HUES6 (cell line): ENCODE data around the gene CPB2.

Experiments
- H3K27ac ChIP-seq: 2 replicates; pipeline ENCODE4 v1.7.0; 2013; ENCODE audit warnings: low read depth, mild to moderate bottlenecking, low read length, inconsistent platforms
- H3K27me3 ChIP-seq: 2 replicates; pipeline ENCODE4 v1.6.1; 2013; ENCODE audit warnings: low read length; ENCODE audit not compliant: control insufficient read depth, insufficient read depth
- H3K36me3 ChIP-seq: 2 replicates; pipeline ENCODE4 v1.6.1; 2013; ENCODE audit warnings: low read length; ENCODE audit not compliant: control insufficient read depth, insufficient read depth
- H3K4me1 ChIP-seq: 2 replicates; pipeline ENCODE4 v1.6.1; 2013; ENCODE audit warnings: low read length; ENCODE audit not compliant: control insufficient read depth, insufficient read depth
- H3K4me3 ChIP-seq: 2 replicates; pipeline ENCODE4 v1.5.1; 2013; ENCODE audit warnings: low read depth, low read length
- H3K9ac ChIP-seq: one replicate; pipeline ENCODE4 v1.6.1; 2013; ENCODE audit warnings: mild to moderate bottlenecking, low read length
- H3K9me3 ChIP-seq: 2 replicates; pipeline ENCODE4 v1.6.1; 2013; ENCODE audit warnings: low read depth, low read length; ENCODE audit not compliant: control insufficient read depth, insufficient read depth

The CPB2 gene

GRCh38 chr13:46071590-46072249 is 33.1 kb downstream of the CPB2 start:
- H3K9ac ChIP-seq, result no peak overlapping the region
- no peaks in the 10 kb centered on the region for H3K4me1 ChIP-seq
- H3K9me3 ChIP-seq, result no peaks in the 10 kb centered on the region
- H3K27ac ChIP-seq, result no peak overlapping the region
- H3K4me3 ChIP-seq, result no peak overlapping the region
- no peaks in the 10 kb centered on the region for H3K27me3 ChIP-seq
- no peaks in the 10 kb centered on the region for H3K36me3 ChIP-seq

DNA sequence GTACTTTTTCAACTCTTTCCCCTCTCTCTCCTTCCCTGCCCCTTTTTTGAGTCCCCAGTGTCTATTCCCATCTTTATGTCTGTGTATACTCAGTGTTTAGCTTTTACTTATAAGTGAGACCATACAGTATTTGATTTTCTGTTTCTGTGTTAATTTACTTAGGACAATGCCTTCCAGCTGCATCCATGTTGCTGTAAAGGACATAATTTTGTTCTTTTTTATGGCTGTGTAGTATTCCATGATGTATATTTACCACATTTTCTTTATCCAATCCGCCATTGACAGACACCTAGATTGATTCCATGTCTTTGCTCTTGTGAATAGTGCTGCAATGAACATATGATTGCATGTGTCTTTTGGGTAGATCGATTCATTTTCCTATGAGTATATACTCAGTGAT is 41.5 kb downstream of the CPB2 start:
- no peaks in the 10 kb centered on the region for H3K36me3 ChIP-seq
- no peaks in the 10 kb centered on the region; the same call in 1 of the 2 replicates for H3K9me3 ChIP-seq
- no peak overlapping the region for H3K9ac ChIP-seq
- no peaks in the 10 kb centered on the region for H3K27me3 ChIP-seq
- H3K4me3 ChIP-seq, result no peak overlapping the region
- no peak overlapping the region for H3K27ac ChIP-seq
- H3K4me1 ChIP-seq, result no peaks in the 10 kb centered on the region

DNA sequence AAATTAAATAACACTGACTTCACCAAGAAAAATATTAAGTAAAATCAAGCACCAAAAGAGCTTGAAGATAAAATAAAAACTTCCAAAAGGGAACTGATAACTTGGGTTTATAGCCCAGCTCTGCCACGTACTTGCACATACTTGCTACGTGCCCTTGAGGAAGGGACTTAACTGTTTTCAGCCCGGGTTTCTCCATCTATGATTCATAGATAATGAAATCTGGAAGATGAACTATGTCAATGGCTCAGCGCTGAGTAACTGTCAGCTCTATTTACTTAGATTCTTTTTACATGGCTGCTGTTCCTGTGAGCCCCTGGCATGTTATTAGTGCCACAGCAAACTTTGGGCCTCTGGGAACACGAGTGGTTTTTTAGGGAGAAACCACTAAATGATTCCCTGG is 42.6 kb downstream of the CPB2 start:
- no peak overlapping the region for H3K27ac ChIP-seq

GRCh38 chr13:46059405-46059804 is 45.4 kb downstream of the CPB2 start:
- Histone ChIP-seq H3K27me3 (no peaks in the 10 kb centered on the region), H3K4me1 (no peaks in the 10 kb centered on the region), H3K27ac (no peak overlapping the region), H3K36me3 (no peaks in the 10 kb centered on the region), H3K9me3 (no peaks in the 10 kb centered on the region; the same call in 1 of the 2 replicates), H3K9ac (no peak overlapping the region), H3K4me3 (no peak overlapping the region)

More for the DNA sequence above, 42.6 kb downstream of the CPB2 start:
- Histone ChIP-seq H3K9me3 (no peaks in the 10 kb centered on the region; the same call in 1 of the 2 replicates), H3K27me3 (no peaks in the 10 kb centered on the region), H3K4me1 (no peaks in the 10 kb centered on the region), H3K9ac (no peak overlapping the region), H3K36me3 (no peaks in the 10 kb centered on the region), H3K4me3 (no peak overlapping the region)

- no peaks in the 10 kb centered on the region for H3K36me3 ChIP-seq
- H3K9me3 ChIP-seq, result no peaks in the 10 kb centered on the region; the same call in 1 of the 2 replicates
- no peak overlapping the region for H3K4me3 ChIP-seq
- H3K27me3 ChIP-seq, result no peaks in the 10 kb centered on the region
- no peak overlapping the region for H3K27ac ChIP-seq
- H3K4me1 ChIP-seq, result no peaks in the 10 kb centered on the region; the same call in 1 of the 2 replicates
- H3K9ac ChIP-seq, result no peak overlapping the region
Observed at GRCh38 chr13:46058268-46058667, 46.6 kb downstream of the CPB2 start.

DNA sequence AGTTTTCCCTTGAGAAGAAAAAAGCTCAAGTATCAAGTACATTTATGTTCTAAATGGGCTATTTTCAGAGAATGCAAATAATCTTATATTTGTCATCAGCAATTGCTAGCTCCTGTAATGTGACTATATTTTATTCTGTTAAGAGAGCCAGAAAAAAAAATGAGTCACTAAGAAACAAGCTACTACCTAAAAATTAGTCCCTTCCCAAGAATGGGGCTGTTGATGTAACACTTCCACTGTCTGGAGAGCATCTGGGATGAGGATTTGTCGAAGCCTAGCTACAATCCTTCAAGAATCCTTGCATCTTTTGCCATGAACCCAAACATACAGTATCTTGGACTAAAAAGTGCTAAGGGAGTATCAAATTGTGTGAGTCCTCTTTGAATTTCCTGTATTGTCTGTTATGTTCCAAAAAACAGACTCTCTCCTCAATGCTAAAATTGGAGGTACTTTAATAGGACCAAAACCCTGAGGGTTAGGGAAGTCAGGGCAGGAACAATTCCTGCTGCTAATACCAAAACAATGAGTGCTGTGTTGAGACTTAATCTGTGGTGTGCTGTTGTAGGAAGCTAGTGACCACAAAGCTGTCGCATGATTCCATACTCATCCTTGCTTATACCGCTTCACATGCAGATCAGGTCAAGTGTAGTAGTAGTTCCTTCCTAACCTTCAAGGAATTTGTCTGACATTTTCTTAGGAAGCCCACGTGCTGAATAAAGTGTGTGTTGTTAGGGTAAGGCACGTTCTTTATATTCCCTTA is 47.4 kb downstream of the CPB2 start:
- H3K9me3 ChIP-seq, result no peaks in the 10 kb centered on the region
- no peaks in the 10 kb centered on the region for H3K36me3 ChIP-seq
- no peak overlapping the region for H3K9ac ChIP-seq
- H3K4me3 ChIP-seq, result no peak overlapping the region
- H3K27ac ChIP-seq, result no peak overlapping the region
- no peaks in the 10 kb centered on the region for H3K27me3 ChIP-seq
- H3K4me1 ChIP-seq, result no peaks in the 10 kb centered on the region; the same call in 1 of the 2 replicates

- Histone ChIP-seq H3K4me3 (peak overlapping the region; percentile 80), H3K27ac (no peak overlapping the region), H3K4me1 (peaks cover 7% of the 10 kb centered on the region), H3K27me3 (no peaks in the 10 kb centered on the region), H3K36me3 (no peaks in the 10 kb centered on the region; the same call in 1 of the 2 replicates), H3K9me3 (no peaks in the 10 kb centered on the region), H3K9ac (peak overlapping the region; percentile 57)
Observed at GRCh38 chr13:46053162-46054012, 51.4 kb downstream of the CPB2 start.

DNA sequence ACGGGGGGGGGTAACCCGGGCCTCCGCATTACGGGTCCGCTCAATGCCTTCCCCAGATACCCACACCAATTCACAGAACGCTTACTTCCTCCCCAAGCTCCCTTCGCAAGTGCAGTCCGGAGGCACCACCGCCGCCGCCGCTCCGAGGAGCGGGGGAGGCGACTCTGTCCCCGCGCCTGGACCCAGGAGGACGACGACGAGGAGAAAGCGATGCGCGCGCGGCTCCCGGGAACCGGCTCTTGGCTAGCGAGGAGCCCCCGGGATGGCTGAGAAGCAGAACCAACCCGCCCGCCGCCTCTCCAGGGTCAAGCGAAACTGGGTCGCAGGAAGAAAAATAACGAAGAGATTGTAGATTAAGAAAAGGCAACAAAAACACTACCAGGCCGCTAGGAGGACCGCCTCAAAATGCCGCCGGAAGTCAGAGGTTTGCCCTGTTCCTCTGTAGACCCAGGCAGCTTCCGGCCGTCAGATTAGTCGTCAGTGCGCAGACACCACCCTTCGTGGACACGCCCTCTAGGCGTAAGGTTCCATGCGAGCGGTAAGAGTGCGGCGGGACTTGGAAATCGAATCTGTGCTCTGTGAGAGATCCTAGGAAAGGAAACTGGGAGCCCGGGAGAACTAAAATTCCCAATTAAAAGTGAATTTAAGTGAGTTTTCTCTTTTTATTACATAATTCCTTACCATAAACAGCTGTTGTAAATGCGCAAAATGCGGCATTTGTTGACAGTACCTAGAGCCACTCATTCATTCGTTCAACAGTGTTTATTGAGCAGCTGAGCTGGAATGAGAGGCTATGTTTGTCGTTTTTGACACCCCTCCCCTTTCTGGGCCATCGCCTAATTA is 52.3 kb downstream of the CPB2 start, which contains the start of gene ZC3H13:
TSS of gene ZC3H13 (minus strand) at position 428 of the 843 bp plus-strand sequence. CDS start 7,239 bp downstream, outside the sequence.
- Histone ChIP-seq H3K27ac (peak within 1 kb of the TSS; percentile 77; the same call in 1 of the 2 replicates), H3K9ac (peak within 1 kb of the TSS; percentile 90), H3K4me3 (peak within 1 kb of the TSS; percentile 80), H3K36me3 (no peaks in the 10 kb centered on the region; the same call in 1 of the 2 replicates), H3K4me1 (peaks cover 7% of the 10 kb centered on the region), H3K9me3 (no peaks in the 10 kb centered on the region), H3K27me3 (no peaks in the 10 kb centered on the region)

- H3K4me3 ChIP-seq, result peak overlapping the region; percentile 80
- no peaks in the 10 kb centered on the region for H3K27me3 ChIP-seq
- H3K27ac ChIP-seq, result peak overlapping the region; percentile 77; the same call in 1 of the 2 replicates
- no peaks in the 10 kb centered on the region; the same call in 1 of the 2 replicates for H3K36me3 ChIP-seq
- H3K9ac ChIP-seq, result peak overlapping the region; percentile 90
- H3K4me1 ChIP-seq, result peaks cover 7% of the 10 kb centered on the region
- H3K9me3 ChIP-seq, result no peaks in the 10 kb centered on the region
Observed at GRCh38 chr13:46051968-46052318, 52.9 kb downstream of the CPB2 start.

GRCh38 chr13:46050771-46051170 is 54.1 kb downstream of the CPB2 start:
- Histone ChIP-seq H3K4me3 (peak overlapping the region; percentile 80), H3K9ac (no peak overlapping the region), H3K27ac (no peak overlapping the region), H3K27me3 (no peaks in the 10 kb centered on the region), H3K4me1 (peaks cover 7% of the 10 kb centered on the region), H3K36me3 (no peaks in the 10 kb centered on the region; the same call in 1 of the 2 replicates), H3K9me3 (no peaks in the 10 kb centered on the region)
